Inferior parietal cortex (tissue), 1 donor: ENCODE data around the gene GSS.

Experiments
- DNase-seq: peaks from one replicate; pipeline ENCODE4 v3.0.0-alpha.2; 2016; ENCODE audit errors: extremely low spot score

The GSS gene

GRCh38 chr20:34946661-34947060 is 8.9 kb downstream of the GSS start:
- DNase-seq, result no peak

GRCh38 chr20:34945315-34946077 is 10.1 kb downstream of the GSS start:
- no peak for DNase-seq

- no peak for DNase-seq
Observed at GRCh38 chr20:34943808-34944567, 11.6 kb downstream of the GSS start.

DNA sequence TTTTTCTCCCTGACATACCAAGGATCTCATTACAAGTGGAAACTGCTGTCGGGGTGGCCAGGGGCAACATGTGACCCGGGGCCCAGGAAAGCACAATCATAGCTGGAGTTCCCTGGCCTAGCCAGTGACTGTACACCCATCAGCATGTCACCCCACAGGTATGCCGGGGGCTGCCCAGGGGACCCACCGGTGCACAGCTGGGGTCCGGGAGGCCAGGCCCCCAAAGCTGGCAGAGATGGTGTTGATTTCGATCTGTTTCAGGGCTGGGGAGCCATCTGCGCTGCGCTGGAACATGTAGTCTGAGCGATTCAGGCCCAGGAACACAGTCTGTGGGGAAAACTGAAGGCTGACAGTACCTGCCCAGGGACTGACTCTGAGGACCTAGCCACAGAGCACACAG is 13.3 kb downstream of the GSS start:
- no peak for DNase-seq

DNA sequence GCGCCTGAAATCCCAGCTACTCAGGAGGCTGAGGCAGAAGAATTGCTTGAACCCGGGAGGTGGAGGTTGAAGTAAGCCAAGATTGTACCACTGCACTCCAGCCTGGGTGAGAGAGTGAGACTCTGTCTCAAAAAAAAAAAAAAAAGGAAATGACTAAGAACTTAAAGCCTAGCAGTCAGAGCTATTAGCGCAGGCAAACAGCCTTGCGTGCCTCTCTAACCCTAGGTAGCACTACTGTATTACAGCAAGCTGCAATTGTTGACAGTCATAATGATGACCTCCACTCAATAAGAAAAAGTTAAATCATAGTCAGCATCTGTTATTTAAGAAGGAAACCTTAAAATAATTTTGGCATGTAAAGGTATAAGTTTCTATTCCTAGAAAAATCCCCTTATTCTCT is 14.4 kb downstream of the GSS start:
- no peak for DNase-seq

- DNase-seq, result no peak
Observed at GRCh38 chr20:34940081-34940481, 15.5 kb downstream of the GSS start.

- DNase-seq, result peak; percentile 17
Observed at GRCh38 chr20:34938466-34939163, 17.0 kb downstream of the GSS start.

DNA sequence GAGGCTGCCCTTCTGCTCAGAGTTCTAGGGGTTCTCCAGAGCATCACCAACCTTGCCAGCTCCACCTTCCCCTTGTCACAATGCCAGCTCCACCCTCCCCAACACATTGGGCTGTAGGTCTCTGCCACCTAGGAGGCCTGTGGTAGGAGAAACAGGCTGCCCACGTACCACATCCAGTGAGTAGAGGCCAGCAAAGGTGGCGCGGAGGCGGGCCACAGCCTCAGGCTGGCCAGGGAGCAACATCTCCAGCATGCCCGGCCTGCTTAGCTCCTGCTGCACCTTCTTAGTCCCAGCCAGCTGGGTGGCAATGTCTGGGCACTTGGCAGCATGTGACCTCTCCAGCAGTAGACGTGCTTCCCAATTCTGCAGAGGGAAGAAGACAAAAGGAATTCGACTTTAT is 23.8 kb downstream of the GSS start:
- DNase-seq, result no peak

- DNase-seq, result no peak
Observed at GRCh38 chr20:34928411-34928810, 27.2 kb downstream of the GSS start.

- DNase-seq, result no peak
Observed at GRCh38 chr20:34927736-34928135, 27.9 kb downstream of the GSS start.

DNA sequence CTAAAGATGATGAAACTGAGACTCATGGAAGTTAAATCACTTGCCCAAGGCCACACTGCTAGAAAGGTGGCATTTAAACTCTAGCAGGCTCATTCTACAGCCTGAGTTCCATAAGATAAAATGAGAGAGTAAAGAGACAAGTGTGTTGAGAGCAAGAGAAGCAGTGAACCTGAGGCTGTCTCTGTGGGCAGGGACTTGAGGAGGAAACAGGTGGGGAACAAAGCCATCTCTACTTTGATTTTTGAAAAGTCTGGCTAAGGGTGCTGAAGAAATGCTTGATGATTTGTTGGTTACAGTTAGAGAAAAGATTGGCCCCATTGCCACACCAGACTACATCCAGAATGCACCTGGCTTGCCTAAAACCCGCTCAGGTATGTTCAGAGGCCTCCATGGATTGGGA is 29.0 kb downstream of the GSS start:
- DNase-seq, result no peak

GRCh38 chr20:34925981-34926380 is 29.6 kb downstream of the GSS start:
- no peak for DNase-seq

DNA sequence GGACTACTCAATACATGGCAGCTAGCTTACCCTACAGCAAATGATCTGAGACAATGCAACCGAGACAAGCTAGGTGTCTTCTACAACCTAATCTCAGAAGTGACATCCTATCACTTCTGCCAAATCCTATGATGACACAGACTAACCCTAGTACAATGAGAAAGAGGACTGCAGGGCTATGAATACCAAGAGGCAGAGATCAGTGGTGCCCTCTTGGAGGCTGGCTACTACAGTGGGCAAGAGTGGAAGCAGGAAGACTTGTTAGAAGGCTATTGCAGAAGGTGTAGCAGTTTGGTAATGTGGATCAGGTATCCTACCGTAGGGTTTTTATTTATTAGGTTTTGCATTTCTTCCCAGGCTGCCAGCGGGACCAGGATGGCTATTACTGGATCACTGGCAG is 30.3 kb downstream of the GSS start:
- no peak for DNase-seq

DNA sequence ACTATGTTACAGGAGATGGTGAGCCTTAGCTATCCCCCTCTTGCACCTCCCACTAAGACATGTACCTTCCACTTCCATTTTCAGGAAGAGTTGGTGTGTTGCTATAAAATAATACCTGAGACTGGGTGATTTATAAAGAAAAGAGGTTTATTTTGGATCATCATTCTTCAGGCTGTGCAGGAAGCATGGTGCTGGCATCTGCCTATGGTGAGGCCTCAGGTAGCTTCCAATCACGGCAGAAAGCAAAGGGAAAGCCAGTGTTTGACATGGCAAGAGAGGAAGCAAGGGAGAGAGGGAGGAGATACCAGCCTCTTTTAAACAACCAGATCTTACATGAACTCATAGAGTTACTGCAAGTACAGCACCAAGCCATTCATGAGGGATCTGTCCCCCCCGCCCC is 32.2 kb downstream of the GSS start:
- no peak for DNase-seq

DNA sequence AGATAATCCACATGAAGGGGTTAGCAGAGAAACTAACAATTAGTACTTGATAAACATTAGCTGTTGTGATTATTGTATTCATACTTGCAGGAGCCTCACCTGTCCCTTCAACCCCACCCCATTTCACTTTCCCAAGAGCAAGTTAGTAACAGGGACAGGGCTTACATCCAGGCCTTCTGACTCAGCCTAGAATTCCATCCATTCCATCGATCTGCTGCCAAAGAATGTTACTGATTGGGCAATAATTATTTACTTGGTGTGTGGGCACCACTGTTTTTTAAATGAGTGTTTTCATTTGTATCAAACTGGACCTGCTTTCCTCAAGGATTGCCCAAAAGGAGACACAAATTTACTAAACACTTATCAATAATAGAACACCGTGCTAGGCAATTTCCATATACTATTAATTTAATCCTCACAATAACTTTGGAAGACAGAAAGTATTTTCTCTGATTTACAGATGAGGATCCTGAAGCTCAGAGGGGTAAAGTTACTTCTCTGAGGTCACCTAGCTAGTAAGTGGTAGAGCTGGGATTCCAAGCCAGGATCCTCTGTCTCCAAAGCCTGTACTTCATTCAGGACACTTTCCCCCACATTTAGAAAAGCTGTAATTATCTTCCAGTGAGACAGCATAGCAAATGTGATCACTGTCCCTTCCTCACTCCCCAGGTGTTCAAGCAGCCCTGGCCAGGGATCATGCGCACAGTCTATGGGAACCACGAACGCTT is 32.8 kb downstream of the GSS start:
- no peak for DNase-seq

GRCh38 chr20:34921436-34921835 is 34.2 kb downstream of the GSS start:
- no peak for DNase-seq

GRCh38 chr20:34920055-34920454 is 35.6 kb downstream of the GSS start:
- no peak for DNase-seq

DNA sequence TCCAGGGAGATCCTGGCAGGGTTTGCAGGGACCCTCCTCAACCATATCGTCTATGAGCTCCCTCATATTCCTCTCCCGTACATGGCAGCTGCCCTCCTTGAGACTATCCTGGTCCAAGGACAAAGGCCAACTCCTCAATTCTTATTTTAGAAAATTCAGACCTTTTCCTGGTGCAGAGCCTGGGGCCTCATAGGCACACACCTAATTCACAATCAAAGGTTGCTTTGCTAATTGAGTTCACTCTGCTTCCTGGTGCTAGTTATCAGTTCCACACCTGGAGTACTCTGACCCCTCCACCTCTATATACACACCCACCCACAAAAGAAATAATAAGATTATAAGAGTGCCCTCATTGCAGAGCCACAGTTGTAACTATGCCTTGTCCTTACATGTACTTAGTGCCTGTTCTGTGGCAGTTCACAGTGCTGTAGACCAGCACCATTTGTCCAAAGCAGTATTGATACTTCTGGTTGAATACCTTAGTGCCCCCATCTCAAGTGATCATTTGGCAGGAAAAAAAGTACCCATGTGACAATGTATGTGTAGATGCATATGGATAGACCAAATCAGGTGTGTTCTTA is 38.7 kb downstream of the GSS start:
- DNase-seq, result no peak

- no peak for DNase-seq
Observed at GRCh38 chr20:34915749-34916455, 39.7 kb downstream of the GSS start.

- DNase-seq, result no peak
Observed at GRCh38 chr20:34915131-34915530, 40.5 kb downstream of the GSS start.
